Measurements from ENCODE around the gene RALGPS1.

The RALGPS1 gene

DNA sequence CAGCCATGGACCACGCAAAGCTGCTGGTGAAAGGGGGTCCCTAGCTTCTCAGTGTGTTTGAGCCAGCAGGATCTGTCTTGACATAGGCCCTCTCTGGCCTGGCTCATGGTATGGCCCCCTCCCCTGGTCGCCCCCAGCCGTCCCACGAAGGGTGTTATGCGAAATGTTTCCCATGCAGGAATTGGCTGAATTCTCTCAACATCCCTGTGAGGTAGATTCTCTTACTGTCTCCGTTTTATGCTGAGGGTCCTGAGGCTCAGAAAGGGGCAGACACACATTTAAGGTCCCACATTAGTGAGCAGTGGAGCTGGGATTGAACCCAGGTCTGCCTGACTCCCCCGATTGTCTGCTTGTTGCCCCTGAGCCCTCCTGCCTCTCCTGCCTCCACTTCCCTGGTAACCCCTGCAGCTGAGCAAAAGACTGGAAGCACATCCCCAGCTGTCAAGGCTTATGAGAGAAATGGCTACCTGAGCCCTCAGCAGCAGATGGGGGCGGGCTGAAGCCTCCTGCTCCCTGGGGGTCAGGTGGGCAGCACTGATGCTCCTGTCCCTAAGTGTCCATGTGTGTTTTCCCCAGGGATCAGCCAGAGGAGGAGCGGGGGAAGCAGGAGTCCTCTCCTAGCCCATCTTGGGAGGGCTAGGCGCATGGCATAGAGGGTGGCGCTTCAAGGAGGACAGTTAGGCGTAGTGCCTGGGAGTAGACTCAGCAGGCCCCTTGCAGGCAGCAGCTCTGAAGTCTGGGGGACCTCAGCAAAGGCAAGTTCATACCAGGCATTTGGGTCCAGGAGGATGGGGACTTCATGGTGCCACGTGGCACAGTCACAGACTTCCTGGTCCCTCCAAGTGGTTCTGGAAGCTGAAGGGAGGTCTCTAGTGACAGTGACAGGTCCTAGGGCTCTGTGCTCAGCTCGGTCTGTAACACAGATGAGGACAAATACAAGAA, 301.0 kb downstream of the RALGPS1 start:
- DNase-seq = no peak

DNA sequence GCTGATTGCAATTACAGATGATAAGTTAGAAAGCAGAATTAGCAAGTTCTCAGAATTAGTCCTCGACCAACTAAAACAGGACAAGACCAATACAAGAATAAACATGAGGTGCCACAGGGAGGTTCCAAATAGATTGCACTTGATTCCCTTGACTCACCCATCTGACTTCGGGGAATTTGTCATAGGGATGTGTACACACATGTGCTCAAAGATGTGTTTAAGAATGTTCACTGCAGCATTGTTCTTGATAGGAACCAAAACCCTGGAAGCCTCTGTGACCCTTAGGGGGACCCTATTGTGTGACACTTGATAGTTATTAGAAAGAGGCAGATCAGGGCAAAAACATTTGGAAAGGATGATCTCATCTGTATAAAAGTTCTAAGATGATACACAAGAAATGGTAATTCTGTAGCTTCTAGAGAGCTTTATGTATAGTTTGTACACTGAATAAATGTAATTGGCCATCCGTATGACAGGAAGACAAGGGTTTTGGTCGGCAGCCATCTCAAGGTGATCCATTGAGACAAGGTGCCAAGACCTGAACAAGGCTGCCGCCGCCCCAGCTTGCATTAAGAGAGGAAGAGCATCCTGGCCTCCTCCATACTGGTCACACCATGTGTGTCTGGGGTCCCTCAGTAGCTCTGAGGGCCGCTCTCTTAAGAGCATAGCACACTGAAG, 301.8 kb downstream of the RALGPS1 start:
- no peak for DNase-seq

DNA sequence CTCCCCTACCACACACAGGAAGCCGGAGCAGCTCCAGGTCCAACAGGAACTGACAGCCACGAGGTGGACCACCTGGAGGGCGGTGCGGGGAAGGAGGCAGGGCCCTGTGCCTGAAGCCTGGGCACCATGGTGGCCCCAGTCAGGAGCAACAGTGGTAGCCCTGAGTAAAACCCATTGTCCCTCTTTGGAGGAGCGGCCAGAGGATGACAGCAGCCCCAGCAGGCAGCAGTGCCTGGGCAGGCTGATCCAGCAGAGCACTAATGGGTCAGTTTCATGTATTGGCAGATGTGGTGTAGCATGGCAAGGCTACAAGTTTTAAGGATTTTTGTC, 302.3 kb downstream of the RALGPS1 start:
- no peak for DNase-seq

DNA sequence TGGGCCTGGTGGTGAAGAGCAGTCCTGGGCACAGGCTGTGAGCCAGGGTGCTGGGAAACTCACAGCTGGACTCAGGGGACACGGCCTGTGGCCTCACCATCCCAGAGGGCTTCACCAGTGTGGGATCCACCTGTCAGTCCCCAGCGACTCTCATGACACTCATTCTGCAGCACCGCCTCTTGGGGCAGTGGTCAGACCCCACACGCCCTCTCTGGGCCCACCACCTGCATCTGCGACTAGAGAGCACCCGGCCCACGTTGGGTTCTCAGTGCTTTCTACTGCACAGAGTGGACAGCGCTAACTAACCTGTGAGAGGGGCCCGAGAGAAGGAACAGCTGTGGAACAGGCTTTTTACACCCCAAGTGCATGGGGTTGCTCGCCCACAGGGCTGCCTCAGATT, 304.2 kb downstream of the RALGPS1 start:
- no peak for DNase-seq

DNA sequence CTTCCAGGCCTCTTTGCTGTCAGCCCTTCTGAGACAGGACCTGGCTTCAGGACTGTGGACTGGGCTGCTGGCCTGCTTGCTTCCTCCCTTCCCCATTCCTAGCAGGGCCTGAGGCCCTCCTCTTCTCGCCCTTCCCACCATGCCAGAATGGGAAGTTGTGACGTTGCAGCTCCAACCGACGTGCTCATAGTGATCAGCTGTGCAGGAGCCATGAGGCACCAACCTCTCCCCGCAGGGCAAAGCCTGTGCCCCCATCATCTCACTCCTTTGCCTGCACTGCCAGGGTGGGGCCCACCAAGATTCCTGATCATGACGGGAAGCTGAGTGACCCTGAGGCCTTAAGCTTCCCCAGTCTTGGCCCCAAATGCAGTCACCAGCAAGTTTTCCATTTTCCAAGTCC, 304.9 kb downstream of the RALGPS1 start:
- DNase-seq = no peak

DNA sequence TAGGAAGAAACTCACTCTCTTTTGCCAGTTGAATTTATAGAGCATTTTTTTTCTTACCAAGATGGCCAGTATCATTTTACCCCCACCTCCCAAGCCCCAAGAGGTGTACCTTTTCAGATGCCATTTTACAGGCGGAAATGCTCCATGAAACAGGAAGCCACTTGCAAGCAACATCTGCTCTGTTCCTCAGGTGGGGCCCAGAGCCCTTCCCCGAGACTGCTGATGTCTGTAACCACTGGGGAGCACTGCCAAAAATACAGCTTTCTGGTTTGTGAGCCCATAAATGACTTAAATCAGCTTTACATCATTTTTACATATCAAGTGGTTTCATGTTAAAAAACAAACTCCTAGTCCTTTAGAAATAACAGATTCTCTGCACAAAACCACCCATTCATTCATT, 307.1 kb downstream of the RALGPS1 start:
- no peak for DNase-seq

DNA sequence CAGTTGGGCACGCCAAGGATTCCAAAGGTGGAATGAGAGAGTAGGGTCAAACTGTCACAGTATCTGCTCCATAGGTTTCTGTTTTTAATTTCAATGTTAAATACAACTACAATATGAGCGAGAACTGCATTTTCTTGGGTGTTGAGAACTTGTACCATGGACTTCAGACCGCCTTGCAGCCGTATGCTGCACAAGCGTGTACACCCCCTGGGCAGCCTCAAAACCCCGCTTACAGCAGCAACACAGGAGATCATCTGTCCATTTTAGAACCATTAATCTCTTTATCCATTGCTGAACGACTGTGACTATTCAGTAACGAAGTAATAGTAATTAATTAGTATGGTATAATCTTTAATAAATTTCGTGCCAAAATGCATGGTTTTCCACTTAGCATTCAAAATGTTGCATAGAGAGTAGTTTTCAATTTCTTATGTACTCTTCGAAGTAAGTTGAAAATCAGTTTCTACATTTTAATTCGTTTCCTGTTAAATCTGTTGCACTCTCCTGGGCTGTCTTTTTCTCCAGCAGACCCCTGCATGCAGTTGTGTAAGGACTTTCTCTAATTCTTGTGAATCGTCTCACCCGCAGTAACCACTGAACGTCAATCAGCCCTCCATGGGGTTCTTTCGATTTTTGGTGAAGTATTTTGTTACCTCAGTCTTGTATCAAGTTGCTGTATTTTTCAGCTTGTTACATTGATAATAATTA, 308.0 kb downstream of the RALGPS1 start:
- DNase-seq = no peak

DNA sequence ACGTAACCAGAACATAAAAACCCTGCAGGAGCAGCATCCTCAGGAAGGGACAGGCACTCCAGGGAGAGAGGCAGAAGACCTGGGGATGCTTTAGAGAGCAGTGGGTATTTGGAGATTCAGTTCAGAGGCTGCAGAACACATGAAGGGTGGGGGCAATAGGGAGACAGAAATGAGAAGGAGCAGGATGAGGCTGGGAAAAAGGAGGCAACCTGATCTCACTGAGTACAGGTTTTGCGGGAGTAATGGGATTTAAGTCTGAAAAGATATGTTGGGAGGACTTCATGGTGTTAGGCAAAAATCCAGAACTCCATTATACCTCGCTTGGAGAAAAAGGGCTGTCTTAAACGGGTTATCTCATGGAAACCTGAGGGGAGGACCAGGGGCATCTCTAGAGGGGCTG, 308.7 kb downstream of the RALGPS1 start:
- DNase-seq = no peak

DNA sequence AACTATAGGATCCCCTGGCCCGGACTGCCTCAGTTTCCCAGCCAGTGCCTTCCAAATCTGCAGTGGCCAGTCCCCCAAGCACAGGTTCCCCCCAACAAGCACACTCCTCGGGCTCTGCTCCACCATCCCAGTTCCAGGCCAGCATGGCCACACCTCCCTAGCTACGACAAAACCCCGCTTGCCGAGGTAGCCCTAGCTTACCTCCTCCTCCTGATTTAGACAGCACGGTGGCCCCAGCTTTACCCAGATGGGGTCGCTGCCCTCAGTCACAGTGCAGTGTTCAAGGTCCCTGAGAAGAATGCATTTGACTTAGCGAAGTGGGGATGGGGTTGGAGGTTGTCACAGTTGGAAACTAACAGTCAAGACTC, 309.2 kb downstream of the RALGPS1 start:
- no peak for DNase-seq

DNA sequence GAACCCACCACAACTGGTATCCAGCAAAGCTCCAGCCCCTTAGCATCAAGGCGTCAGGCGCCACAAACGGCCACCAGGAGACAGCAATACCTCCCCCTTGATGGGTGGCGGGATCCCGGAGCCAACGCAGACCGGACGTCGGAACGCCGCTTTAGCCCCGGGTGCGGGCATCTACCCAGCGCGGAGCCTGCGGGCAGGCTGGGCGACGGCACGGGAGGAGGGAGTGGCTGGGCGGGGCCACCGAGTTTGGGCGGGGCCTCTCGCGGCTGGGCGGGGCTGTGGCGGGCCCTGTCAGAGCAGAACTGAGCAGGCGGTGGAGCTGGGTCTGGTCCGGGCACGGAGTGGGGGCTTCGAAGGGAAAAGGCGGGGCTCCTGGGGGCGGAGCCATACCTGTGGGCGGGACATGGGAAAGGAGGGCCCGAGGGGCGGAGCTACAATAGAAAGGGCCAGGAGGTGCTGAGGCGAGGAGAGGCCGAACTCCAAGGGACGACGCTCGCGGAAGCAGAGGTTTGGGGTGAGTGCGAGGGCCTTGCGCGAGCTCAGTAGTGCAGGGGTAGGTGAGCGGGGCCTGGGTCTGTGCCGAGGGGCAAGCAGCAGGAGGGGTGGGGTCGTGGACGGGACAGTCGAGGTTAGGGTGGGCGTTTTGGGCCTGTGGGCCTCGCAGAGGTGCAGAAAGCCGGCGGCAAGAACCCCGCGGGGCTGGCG, 309.7 kb downstream of the RALGPS1 start:
- DNase-seq = peak; percentile 84

DNA sequence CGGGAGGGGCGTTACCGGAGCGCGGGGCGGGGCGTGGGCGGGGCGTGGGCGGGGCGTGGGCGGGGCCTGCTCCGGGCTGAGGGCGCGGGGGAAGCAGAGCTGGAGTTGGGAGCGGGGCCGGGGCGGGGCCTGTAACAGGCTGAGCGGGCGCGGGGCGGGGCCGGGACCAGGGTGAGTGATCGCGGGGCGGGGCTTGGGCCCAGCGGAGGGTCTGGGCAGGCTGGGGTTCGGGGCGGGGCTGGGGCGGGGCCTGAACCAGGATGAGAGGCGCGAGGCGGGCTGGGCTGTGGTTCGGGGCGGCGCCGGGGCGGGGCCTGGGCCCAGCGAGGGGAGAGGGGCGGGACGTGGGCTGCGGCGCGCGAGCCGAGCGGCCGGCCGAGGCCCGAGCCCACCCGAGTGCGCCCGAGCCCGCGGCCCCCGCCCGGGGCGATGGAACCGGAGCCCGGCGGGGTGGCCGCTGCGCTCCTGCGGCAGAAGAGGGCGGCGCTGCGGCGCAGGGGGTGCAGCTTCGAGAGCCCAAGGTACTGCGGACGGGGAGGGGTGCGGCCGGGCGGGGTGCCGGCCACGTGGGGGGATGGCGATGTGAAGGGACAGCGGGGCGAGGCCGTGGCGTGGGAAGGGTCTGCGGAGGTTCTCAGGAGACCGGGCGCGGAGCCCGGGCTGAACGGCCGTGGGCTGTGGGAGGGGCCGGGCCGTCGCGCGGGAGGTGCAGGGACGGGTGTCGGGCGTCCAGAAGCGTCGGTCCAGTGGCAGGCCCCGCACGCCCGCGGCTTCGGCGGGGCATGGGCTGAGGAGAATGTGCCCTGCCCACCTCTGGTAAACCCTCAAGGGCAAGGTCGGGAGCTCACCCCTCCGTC, 310.5 kb downstream of the RALGPS1 start:
- DNase-seq = peak; percentile 71

DNA sequence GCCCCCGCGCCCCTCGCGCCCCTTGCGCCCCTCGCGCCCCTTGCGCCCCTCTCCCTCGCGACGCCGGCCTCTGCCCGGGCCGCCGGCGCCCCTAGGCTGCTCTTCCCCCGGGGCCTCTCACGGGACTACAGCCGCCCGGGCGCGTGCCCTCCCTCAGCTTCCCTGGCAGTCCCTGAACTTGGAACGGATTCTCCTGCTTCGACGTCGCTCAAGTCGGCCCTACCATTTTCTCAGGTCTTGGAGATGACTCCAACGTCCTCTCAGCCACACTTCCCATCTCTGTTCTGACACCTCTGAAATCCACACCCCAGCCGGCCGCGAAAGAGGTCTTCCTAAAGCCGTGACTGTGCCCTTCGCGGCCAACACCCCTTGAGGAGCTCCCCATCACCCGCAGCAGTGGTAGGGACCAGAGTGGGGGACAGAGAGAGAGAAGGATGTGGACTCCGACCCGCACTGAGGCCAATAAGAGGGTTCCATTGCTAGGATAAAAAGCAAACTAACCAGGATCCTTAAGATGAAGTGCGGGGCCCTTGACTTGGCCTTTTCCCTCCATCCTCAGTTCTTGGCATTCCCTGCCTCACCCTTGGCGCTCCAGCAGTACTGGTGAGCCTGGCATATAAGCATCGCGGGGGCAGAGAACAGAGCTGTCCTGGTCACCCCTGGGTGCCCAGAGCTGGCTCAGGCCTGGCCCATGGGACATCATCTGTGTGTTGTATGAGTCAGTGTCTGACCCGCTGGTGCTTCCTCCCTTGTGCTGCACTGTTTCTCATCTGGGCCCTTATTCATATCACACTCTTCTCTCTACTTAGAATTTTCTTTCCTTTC, 311.4 kb downstream of the RALGPS1 start:
- DNase-seq = no peak

DNA sequence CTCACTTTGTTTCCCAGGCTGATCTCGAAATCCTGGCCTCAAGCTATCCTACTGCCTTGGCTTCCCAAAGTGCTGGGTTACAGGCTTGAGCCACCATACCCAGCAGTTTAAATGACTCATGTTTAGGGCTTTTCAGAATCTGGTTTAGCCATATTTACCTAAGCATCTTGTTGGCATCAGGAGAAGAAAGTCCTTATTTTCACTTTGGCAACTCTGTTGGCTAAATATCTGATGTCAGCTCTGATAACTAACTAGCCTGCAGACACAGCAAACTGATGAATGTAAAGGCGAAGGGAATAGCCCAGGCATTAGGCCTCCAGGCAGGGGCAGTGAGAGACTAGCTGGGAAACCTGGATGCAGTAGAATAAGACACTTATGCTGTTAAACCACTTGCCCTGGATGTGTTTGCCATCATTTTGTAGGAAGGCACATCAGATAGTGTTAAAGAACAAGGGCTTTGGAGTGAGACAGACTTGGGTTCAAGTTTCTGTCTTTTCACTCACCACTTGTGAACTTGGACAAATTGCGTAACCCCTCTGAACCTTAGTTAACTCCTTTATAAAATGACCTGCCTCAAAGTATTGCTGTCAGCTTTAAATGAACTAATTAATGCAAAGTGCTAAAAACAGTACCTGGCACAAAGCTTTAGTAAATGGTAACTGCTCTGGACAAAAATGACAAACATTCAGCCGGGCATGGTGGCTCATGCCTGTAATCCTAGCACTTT, 315.3 kb downstream of the RALGPS1 start:
- no peak for DNase-seq

DNA sequence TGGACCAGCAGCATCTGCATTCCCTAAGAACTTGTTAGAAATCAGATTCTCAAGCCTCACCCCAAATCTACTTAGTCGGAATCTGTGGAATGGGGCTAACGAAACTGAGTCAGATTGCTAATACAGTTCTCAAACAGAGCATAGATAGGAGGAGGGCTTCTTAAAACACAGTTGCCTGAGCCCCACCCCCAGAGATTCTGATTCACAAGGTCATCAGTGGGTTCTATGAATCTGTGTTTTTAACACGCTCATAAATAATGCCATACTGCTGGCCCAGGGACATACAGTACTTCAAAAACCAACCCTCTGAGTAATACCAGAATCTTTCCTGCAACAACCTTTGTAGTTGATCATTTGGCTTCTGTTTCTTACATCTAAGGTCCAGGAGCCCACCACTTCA, 317.1 kb downstream of the RALGPS1 start:
- no peak for DNase-seq

DNA sequence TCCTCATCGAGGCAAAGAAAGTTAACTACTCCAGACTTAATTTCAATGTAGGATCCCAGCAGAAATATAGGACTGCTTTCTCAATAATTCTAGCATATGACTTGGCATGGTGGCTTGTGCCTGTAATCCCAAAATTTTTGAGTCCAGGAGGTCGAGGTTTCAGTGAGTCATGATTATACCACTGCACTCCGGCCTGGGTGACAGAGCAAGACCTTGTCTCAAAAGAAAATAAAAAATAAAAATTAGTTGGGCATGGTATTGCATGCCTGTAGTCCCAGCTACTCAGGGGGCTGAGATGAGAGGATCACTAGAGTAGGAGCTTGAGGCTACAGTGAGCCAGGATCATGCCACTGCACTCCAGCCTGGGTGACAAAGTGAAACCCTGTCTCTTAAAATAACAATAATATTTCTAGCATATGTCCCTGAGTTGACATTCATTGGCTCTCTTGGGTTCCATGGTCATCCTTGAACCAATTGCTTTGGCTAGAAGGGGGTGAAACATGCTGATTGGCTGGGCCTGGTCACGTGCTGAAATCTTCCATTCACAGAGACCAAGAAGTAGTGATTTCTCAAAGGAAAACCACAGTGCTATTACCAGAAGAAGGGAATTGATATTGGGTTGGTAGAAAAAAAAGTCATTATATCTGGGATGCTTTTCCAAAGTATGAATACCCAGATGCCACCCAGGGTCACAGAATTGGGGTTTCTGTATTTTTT, 318.4 kb downstream of the RALGPS1 start:
- DNase-seq = no peak

DNA sequence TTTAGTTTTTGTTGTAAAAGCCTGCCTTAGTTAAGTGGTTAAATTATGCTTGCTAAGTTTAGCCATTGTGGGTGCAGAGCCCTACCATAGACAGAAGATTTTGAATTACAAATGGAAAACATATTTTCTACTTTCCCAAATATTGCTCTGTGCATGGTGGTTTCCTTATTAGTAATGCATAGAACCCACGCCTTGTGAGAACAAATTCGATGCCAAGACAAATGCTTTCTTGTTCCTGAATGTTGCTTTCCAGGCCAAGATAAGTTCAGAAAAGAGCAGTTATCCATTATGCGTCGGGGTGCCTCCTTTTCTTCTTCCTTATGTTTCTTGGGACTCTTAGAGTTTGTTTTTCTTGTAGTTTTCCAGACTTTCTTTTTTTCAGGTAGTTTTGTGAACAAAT, 319.0 kb downstream of the RALGPS1 start:
- no peak for DNase-seq

DNA sequence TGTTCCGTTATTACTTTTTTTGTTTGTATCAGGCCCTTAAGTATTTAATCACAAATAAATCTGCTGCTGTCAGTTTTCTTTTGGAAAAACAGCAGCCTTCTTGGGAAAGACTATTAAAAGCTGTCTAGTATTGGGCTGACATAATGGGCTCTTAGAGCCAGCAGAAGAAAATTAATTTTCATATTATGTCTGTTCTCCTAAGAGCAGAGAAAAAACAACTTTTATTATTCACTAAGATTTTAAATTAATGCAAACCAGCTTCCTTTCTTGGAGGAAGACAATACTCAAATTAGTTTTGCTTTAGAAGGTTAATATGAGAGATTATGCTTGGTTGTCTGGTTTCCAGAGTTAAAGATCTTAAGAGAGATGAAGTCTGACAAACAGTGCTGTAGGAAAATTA, 319.4 kb downstream of the RALGPS1 start:
- DNase-seq = no peak

DNA sequence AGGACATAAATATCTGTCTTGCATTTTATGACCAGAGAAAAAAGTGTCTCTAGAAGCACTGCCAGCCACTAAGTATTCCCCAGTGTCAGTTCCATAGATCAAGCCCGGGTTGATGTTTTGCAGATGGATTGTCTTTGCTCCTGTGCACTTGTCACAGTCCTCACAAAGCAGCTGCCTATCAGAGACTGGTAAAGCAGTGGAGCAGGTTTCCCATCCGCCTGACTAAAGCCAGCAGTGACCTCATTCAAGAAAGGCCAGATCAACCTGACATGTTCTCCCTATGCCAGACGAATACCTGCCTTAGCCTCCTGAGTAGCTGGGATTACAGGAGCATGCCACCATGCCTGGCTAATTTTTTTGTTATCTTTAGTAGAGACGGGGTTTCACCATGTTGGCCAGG, 323.2 kb downstream of the RALGPS1 start:
- no peak for DNase-seq

DNA sequence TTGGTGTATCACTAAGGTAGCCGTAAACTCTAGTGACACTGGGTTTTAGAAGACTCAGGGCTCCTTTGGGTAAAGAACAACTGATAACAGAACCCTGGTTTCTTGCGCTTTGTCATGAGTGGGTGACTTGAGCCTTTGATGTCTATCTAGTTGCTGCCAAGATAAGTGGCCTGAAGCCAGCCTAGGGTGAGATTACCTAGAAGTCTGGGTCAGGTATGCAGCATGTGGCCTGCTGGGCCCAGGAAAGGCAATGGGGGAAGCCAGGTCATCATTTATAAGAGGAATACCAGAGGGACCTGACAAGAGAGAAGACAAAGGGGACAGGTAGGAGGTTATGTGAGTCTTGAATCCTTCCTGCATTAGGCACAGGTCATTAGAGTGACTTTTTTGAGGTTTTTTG, 326.8 kb downstream of the RALGPS1 start:
- DNase-seq = no peak
